K562 (cell line): ENCODE results near the gene C1R. TPM values are rescaled to one million over a fixed set of nuclear protein-coding genes. Genes with fewer than 3 reads are reported as not detected.
A peak's percentile ranks its signal among the peaks of the same experiment; 100 is the strongest.

Experiments
- C11orf30 ChIP-seq: fragments of 450-650 bp; IDR thresholded peaks from 2 replicates; pipeline ENCODE4 v1.6.1; 2016; ENCODE audit warnings: low read depth, mild to moderate bottlenecking
- CC2D1A ChIP-seq: fragments of 450-650 bp; IDR thresholded peaks from 2 replicates; pipeline ENCODE4 v1.6.1; 2017; ENCODE audit warnings: mild to moderate bottlenecking
- HDAC6 ChIP-seq: IDR thresholded peaks from 2 replicates; pipeline ENCODE4 v1.6.1; 2012; ENCODE audit warnings: low read depth, mild to moderate bottlenecking, control low read depth, inconsistent platforms, low read length, moderate library complexity
- KLF10 ChIP-seq: fragments of 250-450 bp; sonication (Bioruptor Pico); IDR thresholded peaks from 2 replicates; pipeline ENCODE4 v1.6.1; 2021; ENCODE audit warnings: matching md5 sums
- MAFF ChIP-seq: IDR thresholded peaks from 2 replicates; pipeline ENCODE4 v1.6.1; 2012; ENCODE audit warnings: low read length, improper control_type of control experiment
- MAFK ChIP-seq: IDR thresholded peaks from 2 replicates; pipeline ENCODE4 v1.6.1; 2011; ENCODE audit warnings: low read length, improper control_type of control experiment
- NCOA6 ChIP-seq: fragments of 450-650 bp; IDR thresholded peaks from 2 replicates; pipeline ENCODE4 v1.6.1; 2017; ENCODE audit warnings: mild to moderate bottlenecking
- ZNF717 ChIP-seq: fragments of 250-450 bp; sonication (Bioruptor Pico); IDR thresholded peaks from 2 replicates; pipeline ENCODE4 v1.5.0; 2021
- polyA plus RNA-seq, 8 experiments: library from polyadenylated mRNA; depleted of rRNA in 4 of 8; stranded (reverse) in 5 of 8; unstranded in 3 of 8; fragments of >200 nt; fragmentation: Nextera tagmentation in 2 of 8; fragmentation: Illumina TruSeq in 1 of 8; extraction: Ambion mirVana in 2 of 8; extraction: Trizol in 1 of 8; gene quantifications; 2 replicates each; pipeline versions ENCODE4 v1.2.1 to v1.2.3, GENCODE V29; 2011 to 2014; ENCODE audit warnings: inconsistent platforms in 1 of 8, missing spikeins in 1 of 8
- total RNA-seq, 7 experiments: library from RNA; depleted of rRNA in 6 of 7; stranded (reverse); fragments of >200 nt in 6 of 7; fragmentation: Illumina TruSeq in 2 of 7; extraction: Trizol in 2 of 7; gene quantifications; 2 replicates each; pipeline versions ENCODE4 v1.2.1 to v1.2.3, GENCODE V29; 2011 to 2021; ENCODE audit warnings: low replicate concordance in 1 of 7
- TF ChIP-seq, protein P1 (sequence below): fragments of 450-650 bp; IDR thresholded peaks from 2 replicates; pipeline ENCODE4 v1.6.1; 2018; ENCODE audit not compliant: partially characterized antibody
- TF ChIP-seq, protein P2 (sequence below): fragments of 450-650 bp; IDR thresholded peaks from 2 replicates; pipeline ENCODE4 v1.6.1; 2017; ENCODE audit warnings: antibody characterized with exemption
- TF ChIP-seq, protein P3 (sequence below), 2 experiments: fragments of 450-650 bp; IDR thresholded peaks; 2 replicates each; pipeline ENCODE4 v1.6.1; 2016; ENCODE audit warnings: mild to moderate bottlenecking in 2 of 2, borderline replicate concordance in 1 of 2, low read depth in 1 of 2, moderate library complexity in 1 of 2
- TF ChIP-seq, protein P4 (sequence below): fragments of 250-450 bp; sonication (Bioruptor Pico); IDR thresholded peaks from 2 replicates; pipeline ENCODE4 v1.6.1; 2021; ENCODE audit warnings: mild to moderate bottlenecking
- TF ChIP-seq, protein P5 (sequence below): sonication (generic); formaldehyde crosslinking; IDR thresholded peaks from 2 replicates; pipeline ENCODE4 v1.8.0; 2022; ENCODE audit warnings: missing genetic modification reagents, mild to moderate bottlenecking, moderate library complexity, borderline replicate concordance

C1R gene
- total and polyA plus RNA-seq, 9 of the 15 experiments (the other 6 are each of a cell fraction or from before 2014, with no cell fraction given): 0.07 to 1.0 (median 0.33) TPM; not detected in 1

DNA sequence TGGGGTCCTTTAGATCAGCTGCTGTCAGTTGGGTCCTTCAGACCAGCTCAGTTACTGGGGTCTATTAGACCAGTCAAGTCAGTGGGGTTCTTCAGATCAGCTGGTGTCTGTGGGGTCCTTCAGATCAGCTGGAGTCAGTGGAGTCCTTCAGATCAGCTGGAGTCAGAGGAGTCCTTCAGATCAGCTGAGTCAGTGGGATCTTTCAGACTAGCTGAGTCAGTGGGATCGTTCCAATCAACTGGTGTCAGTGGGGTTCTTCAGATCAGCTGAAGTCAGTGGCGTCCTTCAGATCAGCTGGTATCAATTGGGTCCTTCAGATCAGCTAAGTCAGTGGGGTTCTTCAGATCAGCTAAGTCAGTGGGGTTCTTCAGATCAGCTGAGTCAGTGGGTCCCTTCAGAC lies 59.3 kb downstream of the C1R start (continued):
- TF ChIP-seq, protein P1, sequence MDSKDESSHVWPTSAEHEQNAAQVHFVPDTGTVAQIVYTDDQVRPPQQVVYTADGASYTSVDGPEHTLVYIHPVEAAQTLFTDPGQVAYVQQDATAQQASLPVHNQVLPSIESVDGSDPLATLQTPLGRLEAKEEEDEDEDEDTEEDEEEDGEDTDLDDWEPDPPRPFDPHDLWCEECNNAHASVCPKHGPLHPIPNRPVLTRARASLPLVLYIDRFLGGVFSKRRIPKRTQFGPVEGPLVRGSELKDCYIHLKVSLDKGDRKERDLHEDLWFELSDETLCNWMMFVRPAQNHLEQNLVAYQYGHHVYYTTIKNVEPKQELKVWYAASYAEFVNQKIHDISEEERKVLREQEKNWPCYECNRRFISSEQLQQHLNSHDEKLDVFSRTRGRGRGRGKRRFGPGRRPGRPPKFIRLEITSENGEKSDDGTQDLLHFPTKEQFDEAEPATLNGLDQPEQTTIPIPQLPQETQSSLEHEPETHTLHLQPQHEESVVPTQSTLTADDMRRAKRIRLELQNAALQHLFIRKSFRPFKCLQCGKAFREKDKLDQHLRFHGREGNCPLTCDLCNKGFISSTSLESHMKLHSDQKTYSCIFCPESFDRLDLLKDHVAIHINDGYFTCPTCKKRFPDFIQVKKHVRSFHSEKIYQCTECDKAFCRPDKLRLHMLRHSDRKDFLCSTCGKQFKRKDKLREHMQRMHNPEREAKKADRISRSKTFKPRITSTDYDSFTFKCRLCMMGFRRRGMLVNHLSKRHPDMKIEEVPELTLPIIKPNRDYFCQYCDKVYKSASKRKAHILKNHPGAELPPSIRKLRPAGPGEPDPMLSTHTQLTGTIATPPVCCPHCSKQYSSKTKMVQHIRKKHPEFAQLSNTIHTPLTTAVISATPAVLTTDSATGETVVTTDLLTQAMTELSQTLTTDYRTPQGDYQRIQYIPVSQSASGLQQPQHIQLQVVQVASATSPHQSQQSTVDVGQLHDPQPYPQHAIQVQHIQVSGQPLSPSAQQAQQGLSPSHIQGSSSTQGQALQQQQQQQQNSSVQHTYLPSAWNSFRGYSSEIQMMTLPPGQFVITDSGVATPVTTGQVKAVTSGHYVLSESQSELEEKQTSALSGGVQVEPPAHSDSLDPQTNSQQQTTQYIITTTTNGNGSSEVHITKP: peak; percentile 60
- TF ChIP-seq, protein P2, sequence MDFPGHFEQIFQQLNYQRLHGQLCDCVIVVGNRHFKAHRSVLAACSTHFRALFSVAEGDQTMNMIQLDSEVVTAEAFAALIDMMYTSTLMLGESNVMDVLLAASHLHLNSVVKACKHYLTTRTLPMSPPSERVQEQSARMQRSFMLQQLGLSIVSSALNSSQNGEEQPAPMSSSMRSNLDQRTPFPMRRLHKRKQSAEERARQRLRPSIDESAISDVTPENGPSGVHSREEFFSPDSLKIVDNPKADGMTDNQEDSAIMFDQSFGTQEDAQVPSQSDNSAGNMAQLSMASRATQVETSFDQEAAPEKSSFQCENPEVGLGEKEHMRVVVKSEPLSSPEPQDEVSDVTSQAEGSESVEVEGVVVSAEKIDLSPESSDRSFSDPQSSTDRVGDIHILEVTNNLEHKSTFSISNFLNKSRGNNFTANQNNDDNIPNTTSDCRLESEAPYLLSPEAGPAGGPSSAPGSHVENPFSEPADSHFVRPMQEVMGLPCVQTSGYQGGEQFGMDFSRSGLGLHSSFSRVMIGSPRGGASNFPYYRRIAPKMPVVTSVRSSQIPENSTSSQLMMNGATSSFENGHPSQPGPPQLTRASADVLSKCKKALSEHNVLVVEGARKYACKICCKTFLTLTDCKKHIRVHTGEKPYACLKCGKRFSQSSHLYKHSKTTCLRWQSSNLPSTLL: 0 out of 2 replicates have a peak, but pooled peaks have one; percentile 25
- peak; percentile 82 for TF ChIP-seq C11orf30
- TF ChIP-seq NCOA6: no peak
- TF ChIP-seq, protein P3, sequence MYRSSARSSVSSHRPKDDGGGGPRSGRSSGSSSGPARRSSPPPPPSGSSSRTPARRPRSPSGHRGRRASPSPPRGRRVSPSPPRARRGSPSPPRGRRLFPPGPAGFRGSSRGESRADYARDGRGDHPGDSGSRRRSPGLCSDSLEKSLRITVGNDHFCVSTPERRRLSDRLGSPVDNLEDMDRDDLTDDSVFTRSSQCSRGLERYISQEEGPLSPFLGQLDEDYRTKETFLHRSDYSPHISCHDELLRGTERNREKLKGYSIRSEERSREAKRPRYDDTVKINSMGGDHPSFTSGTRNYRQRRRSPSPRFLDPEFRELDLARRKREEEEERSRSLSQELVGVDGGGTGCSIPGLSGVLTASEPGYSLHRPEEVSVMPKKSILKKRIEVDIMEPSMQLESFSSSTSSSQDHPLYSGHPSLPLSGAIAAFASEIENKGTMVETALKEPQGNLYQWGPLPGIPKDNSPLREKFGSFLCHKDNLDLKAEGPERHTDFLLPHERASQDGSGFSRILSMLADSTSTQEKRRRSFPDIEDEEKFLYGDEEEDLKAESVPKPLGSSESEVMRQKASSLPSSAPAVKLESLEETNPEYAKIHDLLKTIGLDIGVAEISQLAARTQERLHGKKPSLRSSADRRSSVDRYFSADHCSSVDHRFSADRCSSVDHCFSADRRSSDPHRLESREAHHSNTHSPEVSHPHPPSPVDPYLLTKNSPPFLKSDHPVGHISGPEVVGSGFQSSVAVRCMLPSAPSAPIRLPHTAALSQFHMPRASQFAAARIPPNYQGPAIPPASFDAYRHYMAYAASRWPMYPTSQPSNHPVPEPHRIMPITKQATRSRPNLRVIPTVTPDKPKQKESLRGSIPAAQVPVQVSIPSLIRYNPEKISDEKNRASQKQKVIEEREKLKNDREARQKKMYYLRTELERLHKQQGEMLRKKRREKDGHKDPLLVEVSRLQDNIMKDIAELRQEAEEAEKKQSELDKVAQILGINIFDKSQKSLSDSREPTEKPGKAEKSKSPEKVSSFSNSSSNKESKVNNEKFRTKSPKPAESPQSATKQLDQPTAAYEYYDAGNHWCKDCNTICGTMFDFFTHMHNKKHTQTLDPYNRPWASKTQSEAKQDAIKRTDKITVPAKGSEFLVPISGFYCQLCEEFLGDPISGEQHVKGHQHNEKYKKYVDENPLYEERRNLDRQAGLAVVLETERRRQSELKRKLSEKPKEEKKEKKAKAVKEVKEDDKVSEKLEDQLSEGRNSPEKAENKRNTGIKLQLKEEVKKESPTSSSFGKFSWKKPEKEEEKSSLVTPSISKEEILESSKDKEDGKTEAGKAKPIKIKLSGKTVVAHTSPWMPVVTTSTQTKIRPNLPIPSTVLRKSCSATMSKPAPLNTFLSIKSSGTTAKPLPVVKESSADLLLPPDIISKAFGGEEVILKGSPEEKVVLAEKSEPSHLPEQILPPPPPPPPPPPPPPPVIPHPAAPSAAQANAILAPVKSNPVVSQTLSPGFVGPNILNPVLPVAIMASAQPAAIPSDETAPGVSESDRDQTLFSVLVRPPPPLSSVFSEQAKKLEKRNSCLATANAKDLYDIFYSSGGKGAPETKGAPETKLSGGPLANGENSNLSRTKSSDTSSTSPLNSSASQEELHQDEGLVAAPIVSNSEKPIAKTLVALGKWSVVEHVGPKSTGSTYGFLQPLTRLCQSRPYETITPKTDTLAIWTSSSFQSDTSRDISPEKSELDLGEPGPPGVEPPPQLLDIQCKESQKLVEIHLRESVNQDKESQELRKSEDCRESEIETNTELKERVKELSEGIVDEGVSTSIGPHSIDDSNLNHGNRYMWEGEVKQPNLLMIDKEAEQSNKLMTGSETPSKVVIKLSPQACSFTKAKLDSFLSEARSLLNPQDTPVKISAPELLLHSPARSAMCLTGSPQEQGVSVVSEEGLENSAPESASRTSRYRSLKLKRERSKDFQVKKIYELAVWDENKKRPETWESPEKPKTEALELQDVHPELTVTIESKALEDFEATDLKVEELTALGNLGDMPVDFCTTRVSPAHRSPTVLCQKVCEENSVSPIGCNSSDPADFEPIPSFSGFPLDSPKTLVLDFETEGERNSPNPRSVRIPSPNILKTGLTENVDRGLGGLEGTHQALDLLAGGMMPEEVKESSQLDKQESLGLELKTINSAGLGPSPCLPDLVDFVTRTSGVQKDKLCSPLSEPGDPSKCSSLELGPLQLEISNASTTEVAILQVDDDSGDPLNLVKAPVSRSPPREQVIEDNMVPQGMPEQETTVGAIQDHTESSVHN (IDR thresholded peaks at IDR 0.05; ENCODE audit: borderline replicate concordance in 1 of 2, low read depth in 1 of 2): 0 out of 4 replicates have a peak, but pooled peaks of 1 of the 2 experiments have one; percentile 47
- peak; percentile 39; the same call in 1 of the 2 replicates for TF ChIP-seq CC2D1A
- TF ChIP-seq HDAC6: no peak
- TF ChIP-seq, protein P4, sequence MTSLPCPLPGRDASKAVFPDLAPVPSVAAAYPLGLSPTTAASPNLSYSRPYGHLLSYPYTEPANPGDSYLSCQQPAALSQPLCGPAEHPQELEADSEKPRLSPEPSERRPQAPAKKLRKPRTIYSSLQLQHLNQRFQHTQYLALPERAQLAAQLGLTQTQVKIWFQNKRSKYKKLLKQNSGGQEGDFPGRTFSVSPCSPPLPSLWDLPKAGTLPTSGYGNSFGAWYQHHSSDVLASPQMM (CRISPR knock-in tag): no peak
- TF ChIP-seq, protein P5, sequence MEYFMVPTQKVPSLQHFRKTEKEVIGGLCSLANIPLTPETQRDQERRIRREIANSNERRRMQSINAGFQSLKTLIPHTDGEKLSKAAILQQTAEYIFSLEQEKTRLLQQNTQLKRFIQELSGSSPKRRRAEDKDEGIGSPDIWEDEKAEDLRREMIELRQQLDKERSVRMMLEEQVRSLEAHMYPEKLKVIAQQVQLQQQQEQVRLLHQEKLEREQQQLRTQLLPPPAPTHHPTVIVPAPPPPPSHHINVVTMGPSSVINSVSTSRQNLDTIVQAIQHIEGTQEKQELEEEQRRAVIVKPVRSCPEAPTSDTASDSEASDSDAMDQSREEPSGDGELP: peak; percentile 76
- TF ChIP-seq MAFF: peak; percentile 12; the same call in 1 of the 2 replicates
- no peak for TF ChIP-seq ZNF717 (CRISPR knock-in tag)
- TF ChIP-seq MAFK: 0 out of 2 replicates have a peak, but pooled peaks have one; percentile 19
- no peak for TF ChIP-seq KLF10
